ENCODE data around the gene APBA2. TPM values are rescaled to one million over a fixed set of nuclear protein-coding genes. Genes with fewer than 3 reads are reported as not detected.

The APBA2 gene
- total and polyA plus RNA-seq, 7 donors: 0.46 to 10.7 (median 1.5) TPM

DNA sequence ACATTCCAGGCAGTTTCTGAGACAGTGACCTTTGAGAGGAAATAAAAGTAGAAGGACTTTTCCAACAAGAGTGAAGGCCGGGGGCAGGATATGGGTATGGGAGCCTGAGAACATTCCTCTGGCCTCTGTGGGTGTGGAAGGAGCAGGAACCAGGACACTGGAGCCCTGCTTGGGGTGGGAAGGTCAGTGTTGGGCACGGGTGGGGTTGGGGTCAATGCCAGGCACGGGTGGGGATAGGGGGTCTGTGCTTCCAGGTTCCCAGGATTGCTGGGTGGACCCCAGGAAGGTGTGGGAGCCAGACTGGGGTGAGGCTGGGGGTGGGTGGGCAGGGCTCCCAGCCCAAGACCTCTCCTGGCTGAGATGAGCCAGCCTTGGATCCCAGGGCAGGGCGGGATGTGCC lies 220.3 kb downstream of the APBA2 start:
- TF ChIP-seq, protein P1, sequence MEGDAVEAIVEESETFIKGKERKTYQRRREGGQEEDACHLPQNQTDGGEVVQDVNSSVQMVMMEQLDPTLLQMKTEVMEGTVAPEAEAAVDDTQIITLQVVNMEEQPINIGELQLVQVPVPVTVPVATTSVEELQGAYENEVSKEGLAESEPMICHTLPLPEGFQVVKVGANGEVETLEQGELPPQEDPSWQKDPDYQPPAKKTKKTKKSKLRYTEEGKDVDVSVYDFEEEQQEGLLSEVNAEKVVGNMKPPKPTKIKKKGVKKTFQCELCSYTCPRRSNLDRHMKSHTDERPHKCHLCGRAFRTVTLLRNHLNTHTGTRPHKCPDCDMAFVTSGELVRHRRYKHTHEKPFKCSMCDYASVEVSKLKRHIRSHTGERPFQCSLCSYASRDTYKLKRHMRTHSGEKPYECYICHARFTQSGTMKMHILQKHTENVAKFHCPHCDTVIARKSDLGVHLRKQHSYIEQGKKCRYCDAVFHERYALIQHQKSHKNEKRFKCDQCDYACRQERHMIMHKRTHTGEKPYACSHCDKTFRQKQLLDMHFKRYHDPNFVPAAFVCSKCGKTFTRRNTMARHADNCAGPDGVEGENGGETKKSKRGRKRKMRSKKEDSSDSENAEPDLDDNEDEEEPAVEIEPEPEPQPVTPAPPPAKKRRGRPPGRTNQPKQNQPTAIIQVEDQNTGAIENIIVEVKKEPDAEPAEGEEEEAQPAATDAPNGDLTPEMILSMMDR (IDR thresholded peaks at IDR 0.05): no peak
- Histone ChIP-seq H3K27me3 (peaks cover 0 to 3% (median 0%) of the 10 kb centered on the region in 3 donors), H3K4me1 (peaks cover 0 to 11% (median 10%) of the 10 kb centered on the region in 4 donors), H3K36me3 (no peaks in the 10 kb centered on the region), H3K4me3 (no peak overlapping the region), H3K9me3 (no peaks in the 10 kb centered on the region), H3K27ac (no peak overlapping the region)
- DNase-seq: no peak
- 77 to 85% methylated on average over 4 of the region's 4 CpGs for WGBS, 2 donors
- intact Hi-C loops (cut with DNase I): no loop called here

DNA sequence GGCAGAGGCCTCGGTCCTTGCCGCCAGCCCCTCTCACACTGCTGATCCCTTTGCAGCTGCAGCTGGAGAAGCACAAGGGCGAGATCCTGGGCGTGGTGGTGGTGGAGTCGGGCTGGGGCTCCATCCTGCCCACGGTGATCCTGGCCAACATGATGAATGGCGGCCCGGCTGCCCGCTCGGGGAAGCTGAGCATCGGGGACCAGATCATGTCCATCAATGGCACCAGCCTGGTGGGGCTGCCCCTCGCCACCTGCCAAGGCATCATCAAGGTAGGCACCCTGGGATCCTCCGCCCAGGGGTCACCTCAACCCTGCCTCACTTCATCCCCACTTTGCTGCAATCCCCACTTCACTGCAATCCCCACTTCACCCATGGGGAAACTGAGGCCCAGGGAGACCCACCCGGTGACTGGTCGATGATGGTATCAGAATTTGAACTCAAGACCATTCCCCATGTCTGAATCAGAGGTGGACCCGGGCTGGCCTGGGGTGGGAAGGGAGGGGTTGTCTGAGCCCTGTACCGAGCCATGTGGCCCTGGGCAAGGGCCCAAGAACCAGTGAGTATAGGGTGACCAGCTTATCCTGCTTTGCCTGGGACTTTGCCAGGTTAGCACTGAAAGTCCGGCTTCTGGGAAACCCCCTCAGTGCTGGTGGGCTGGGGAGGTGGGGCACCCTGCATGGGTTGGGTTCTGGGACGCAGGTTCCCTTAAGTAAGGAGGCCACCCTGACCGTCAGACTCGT lies 220.9 kb downstream of the APBA2 start:
- Histone ChIP-seq H3K9me3 (no peaks in the 10 kb centered on the region), H3K36me3 (no peaks in the 10 kb centered on the region), H3K27ac (no peak overlapping the region), H3K27me3 (peaks cover 0 to 6% (median 0%) of the 10 kb centered on the region in 3 donors), H3K4me1 (peaks cover 0 to 11% (median 10%) of the 10 kb centered on the region in 4 donors), H3K4me3 (no peak overlapping the region)
- 80 to 90% methylated on average over 21 of the region's 21 CpGs for WGBS, 2 donors
- TF ChIP-seq EP300 (IDR thresholded peaks at IDR 0.05) (no peak), POLR2AphosphoS5 (IDR thresholded peaks at IDR 0.05) (no peak), POLR2A (IDR thresholded peaks at IDR 0.05) (no peak)
- TF ChIP-seq, protein P1 (IDR thresholded peaks at IDR 0.05): no peak
- intact Hi-C loops (cut with DNase I): no loop called here
- no peak for DNase-seq

DNA sequence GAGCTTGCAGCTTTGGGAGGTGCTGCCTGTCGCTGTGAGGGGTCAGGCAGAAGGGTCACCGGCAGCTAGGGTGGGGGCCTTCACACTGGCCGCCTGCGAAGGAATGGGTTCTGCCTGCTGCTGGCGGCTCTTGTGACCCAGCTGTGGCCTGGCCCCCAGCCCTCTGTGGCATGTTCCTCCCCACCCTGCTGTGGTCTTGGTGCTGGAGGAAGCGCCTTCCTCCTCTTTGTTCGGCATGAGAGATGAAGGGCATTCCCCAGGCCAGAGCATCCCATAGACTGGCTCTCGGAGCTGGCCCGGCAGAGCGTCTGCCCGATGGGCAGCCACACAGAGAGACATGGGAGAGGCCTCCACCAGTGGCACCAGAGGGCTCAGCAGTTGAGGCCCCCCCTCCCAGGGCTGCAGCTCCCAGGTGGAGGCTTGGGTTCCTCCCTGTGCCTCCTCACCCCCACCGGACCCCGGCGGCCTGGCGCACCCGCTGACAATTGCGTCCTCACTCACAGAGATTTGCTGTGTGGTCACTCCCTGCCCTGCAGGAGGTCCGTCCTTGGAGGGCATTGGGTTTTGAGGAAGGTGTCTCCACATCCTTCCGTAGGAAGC lies 221.6 kb downstream of the APBA2 start:
- no peak for DNase-seq
- intact Hi-C loops (cut with DNase I): no loop called here

DNA sequence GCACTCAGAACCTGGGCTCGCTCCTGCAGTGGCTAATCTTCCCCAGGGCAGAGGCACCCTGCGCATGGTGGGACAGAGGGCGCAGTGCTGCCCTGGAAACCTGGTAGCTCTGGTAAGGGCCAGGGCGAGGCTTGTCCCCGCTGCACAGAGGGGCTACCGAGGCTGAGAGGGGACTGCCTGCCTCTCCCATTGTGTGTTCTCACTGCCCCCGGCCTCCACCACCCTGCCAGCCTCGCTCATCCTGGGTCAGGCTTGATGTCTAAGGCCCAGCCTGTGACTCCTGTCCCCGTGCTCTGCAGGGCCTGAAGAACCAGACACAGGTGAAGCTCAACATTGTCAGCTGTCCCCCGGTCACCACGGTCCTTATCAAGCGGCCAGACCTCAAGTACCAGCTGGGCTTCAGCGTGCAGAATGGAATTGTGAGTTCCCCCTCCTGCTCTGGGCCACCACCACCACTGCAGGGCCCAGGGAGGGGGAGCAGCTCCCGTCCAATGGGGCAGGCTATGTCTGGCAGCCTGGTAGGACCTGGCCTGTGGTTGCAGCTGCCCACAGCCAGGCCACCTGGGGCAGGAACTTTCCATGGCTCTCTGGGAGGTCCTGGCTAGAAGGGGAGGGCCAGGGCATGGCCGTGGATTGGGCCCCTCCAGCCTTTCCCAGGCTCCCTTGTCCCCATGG lies 222.3 kb downstream of the APBA2 start:
- intact Hi-C loops (cut with DNase I): no loop called here
- peaks cover 0 to 18% (median 0%) of the 10 kb centered on the region in 3 donors for H3K27me3 ChIP-seq
- DNase-seq: no peak

More for the DNA sequence above, 221.6 kb downstream of the APBA2 start:
- H3K36me3 ChIP-seq: no peaks in the 10 kb centered on the region
- WGBS, 2 donors: 83 to 91% methylated on average over 19 of the region's 19 CpGs
- peaks cover 0 to 11% (median 10%) of the 10 kb centered on the region in 4 donors for H3K4me1 ChIP-seq
- no peak overlapping the region for H3K4me3 ChIP-seq
- TF ChIP-seq POLR2AphosphoS5 (IDR thresholded peaks at IDR 0.05) (no peak), POLR2A (IDR thresholded peaks at IDR 0.05) (no peak), EP300 (IDR thresholded peaks at IDR 0.05) (no peak)
- TF ChIP-seq, protein P1 (IDR thresholded peaks at IDR 0.05): no peak
- H3K27ac ChIP-seq: no peak overlapping the region
- H3K9me3 ChIP-seq: no peaks in the 10 kb centered on the region
- peaks cover 0 to 13% (median 0%) of the 10 kb centered on the region in 3 donors for H3K27me3 ChIP-seq

More for the DNA sequence above, 222.3 kb downstream of the APBA2 start:
- TF ChIP-seq EP300 (IDR thresholded peaks at IDR 0.05): no peak
- no peak for TF ChIP-seq POLR2AphosphoS5 (IDR thresholded peaks at IDR 0.05)
- TF ChIP-seq POLR2A (IDR thresholded peaks at IDR 0.05): no peak
- TF ChIP-seq, protein P1 (IDR thresholded peaks at IDR 0.05): no peak
- WGBS, 2 donors: 79 to 89% methylated on average over 15 of the region's 15 CpGs
- no peak overlapping the region for H3K27ac ChIP-seq
- no peak overlapping the region for H3K4me3 ChIP-seq
- H3K36me3 ChIP-seq: no peaks in the 10 kb centered on the region
- H3K9me3 ChIP-seq: no peaks in the 10 kb centered on the region
- H3K4me1 ChIP-seq: peaks cover 0 to 11% (median 10%) of the 10 kb centered on the region in 4 donors

Measured in sigmoid colon (tissue), 7 donors.